ENCODE measurements around the gene DDIT3.

The DDIT3 gene

DNA sequence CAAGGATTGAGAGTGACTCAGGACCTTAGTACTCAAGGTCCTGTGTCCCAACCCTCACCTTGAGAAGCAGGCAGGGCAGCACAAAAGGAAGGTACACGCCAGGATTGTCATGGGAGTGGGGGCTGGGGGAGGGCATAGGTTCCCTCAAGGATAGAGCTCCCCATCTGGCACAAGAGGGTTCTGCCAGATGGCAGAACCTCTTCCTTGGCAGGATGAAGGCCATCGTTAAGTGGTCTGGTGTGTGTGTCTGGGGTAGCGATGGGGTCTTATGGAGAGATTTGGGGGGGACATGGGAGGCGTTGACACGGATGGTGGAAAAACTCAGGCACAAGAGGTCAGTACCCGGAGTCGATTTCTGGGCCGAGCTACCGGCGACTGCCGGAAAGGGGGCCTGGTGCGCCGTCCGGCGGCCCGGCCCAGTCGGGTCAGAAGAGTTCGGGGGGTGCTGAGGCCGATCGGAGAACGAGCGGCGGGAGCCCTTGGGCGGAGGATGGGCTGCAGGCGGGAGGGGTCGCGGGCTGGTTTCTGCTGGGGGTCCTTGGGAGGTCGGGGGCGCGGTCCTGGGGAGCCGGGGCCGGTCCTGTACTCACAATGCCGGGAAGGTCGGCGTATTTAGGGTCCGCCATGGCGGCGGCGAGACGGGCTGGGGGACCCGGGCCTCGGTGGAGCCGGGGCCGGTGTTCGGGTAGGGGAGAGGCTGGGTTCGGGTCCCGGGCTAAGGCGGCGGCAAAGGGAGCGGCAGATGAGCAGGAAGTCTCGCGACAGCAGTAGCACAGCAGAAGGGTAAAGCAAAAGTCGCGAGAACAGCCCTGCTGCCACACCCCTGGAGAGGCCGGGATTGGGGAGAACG lies 26.3 kb upstream of the DDIT3 start, which contains the start of gene DCTN2:
DCTN2 (minus strand) TSS at position 755 of the 850 bp plus-strand sequence; CDS start at position 626, 129 bp downstream.
- peak; percentile 97 for DNase-seq

DNA sequence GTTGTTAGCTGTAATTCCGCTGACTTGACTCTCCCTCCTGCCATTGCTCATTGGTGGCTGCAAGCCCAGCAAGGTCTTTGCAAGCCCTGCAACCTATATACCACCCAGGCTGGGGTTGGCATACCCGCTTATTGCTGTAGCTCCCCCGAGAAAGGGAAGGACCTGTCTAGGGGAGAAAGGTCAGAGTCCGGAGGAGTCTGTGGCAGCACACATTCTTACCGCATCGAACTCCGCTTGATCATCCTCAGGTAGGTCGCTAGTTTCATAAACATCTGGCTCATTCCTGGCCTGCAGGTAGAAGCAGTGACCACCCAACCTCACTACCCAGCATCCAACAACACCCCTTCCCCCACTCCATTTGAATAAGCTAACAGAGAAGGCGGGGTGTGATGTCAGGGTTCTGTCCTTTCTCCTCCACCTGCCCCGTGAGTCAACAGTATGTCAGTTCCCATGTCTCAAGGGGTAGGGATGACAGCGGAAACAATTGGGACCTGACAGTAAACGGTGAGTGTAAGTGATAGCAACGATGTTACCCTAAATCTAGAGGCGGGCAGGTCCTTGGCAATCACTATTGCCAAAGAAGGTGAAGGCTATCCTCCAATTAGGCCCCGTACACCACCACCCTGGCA lies 25.6 kb upstream of the DDIT3 start:
- no peak for DNase-seq

DNA sequence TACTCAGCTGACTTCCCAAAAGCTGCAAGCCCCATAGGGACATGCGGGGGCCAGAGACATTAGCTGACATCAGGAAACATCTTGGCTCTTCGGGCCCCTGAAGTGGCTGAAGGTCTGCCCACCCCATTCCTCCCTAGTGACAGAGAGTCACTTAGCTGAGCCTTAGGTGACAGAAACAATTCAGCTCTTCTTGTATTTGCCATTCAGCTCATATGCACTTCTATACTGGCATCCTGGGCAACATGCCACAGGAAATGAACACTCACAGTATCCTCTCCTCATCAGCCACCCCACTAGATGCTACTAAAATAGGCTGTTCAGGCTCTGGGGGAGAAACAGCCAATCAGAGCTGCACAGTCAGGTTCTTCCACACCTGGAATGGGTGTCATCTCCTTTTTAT lies 23.3 kb upstream of the DDIT3 start:
- no peak for DNase-seq

DNA sequence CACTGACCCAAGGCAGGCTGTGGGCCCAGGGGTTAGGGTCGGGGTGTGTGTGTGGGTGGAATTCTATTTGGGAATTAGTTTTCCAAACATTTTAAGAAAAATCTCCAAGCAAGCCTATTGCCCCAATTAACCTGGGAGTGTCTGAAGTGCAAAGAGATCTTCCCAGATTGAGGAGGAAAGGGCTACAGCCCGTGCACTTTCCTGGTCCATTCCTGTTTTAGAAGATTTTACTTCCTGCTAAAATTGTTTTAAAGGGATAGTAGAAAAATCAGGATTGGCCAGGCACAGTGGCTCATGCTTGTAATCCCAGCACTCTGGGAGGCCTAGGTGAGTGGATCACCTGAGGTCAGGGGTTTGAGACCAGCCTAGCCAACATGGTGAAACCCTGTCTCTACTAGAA lies 21.4 kb upstream of the DDIT3 start:
- no peak for DNase-seq

DNA sequence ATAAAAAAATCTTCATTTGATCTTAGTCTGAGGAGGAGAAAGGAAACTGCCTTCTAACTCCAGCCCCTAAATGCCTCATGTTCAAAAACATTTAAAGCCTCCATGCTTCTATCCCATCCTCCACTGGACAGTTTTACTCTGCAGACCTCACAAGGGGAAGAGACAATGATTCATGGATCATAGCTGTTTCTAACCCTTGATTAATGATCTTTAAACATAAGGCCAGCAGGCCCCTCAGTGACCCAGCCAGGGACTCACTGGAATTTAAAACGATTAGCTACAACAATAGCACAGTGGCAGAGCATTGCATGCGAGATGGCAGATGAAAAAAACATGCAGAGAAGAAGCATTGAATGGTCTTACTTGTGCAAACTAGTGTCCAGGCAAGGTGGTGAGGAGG lies 20.7 kb upstream of the DDIT3 start:
- DNase-seq = no peak

DNA sequence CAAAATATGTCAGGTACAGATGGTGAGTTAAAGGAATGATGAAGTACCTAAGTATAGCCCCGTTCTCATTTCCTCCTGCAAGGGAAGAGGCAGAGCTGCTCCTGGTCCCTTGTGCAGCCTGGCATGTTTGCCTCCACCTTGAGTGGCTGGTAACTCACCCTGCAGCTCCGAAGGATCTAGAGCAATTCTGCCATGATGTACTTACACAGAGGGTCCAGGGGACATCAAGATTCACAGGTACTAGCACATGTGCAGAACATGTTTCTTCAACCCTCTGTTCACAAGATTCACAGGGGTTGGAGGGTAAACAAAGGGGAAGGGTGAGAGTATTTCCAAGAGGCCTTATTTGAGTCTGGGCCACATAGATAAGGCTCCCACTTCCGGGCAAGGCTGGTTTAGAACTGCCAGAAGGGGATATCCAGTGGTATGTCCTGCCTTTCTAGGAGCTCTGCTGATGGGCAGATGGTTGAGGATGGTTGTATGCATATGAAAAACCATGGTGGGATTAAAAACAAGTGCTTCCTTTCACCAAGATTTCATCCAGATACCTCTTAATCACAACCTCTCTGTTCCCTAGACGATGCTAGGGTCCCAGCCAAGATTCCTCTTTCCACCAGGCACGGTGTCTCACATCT lies 18.9 kb upstream of the DDIT3 start:
- DNase-seq = no peak

DNA sequence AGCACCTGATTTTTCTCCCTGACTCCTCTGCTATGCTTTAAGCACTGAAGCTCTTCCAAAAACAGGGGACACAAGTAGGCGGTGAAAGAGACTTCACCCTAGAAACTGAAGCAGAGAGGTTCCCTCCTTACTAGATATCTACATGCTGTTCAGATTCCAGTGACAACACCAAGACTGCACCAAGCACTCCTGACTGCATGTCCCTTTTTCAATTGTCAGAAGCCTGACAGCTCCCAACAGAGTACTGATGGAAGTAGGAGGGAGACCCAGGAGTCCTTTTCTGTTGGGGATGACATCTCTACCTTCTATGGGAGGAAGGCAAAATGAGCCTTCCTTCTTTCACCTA lies 16.3 kb upstream of the DDIT3 start:
- DNase-seq = no peak

DNA sequence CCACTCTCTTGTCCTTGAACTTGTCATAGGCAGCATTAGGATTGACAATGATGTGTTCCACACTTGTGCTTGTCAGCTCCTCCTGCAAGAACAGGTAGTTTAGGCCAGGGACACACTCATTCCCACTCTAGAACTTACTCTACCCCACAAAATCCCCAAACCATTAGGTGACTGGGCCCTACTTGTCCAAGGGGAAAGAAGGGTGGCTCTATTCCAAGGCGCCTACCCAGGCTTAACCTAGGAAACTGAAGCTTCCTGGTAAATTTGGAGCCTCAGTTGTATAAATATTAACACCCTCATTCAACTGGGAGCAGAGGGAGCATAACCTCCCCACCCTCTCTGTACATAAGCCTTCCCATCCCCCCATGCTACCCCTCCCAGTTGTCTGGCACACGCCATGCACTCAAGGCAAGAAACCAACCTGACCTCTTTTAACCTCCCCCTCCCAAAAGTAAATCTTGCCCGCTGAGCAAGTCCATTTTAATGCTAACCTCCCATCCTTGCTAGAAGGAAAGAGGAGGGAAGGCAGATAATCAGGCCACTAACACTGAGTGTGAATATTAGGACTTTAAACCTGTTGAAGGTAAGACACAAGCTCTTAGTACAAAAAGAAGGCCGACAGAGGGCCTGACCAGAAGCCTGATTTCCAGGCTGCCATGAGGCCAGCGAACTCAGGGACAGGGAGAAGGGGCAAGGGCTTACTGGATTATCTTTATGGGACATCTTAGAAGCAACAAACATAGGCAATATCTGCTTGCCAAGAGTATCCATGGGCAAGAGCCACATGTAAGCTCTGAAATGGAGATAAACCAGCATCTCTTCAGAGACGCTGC lies 15.7 kb upstream of the DDIT3 start:
- no peak for DNase-seq

DNA sequence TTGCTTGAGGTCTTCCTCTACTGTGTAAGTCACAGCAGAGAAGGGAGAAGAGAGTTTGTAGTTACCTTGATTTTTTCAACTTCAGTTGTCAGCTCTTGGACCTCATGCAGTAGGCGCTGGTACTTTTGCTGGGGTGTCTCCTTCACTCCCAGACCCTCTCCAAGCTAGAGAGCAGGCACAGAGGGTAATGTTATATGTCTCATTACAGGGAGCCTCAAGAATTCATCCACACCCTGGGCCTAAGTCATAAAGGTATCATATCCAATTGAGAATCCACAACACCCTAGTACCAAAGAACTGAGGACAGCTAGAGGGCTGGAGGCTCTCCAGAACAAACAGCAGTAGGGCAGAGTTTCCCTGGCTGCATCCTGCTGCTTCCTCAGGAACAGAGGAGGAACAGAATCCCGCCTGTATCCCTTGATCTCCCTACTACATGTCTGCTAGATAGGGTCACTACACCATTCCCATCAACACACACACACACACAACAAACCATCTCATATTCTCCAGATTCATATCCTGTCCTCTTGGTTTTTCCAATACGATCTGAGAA lies 14.8 kb upstream of the DDIT3 start:
- no peak for DNase-seq

DNA sequence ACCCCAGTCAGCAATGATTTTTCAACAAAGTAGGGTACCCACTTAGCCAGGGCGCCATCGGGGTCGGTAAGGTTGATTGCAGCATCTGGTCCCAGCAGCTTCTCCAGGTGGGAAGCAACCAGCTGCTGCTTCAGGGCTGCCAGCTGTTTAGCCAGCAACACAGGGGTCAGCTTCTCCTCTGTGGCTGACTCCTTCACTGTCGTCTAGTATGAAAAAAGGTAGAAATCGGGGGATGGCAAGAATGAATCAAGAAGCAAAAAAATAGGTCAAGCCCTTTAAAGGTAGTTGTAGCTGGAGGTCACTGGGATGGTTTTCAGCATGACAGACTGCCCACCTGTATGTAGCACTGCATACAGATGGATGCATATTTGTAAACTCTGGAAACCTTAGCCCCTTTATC lies 13.9 kb upstream of the DDIT3 start:
- no peak for DNase-seq

DNA sequence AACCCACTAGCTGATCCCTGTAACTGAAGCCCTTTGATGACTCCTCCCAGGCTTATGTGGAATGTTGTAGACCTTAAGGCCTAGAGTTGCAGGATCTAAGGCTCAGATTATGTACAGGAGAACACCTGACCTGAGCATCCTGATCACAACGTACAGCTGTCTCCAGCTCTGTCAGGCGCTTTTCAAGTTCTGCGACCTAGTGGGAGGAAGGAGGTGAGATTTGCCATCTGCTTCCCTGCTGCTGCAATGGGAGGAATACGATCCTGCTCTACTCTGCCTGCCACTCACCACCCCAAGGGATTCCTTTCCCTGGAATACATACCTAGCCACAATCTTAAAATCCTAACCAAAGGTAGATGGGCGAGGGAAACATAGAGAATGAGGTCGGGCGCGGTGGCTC lies 12.8 kb upstream of the DDIT3 start:
- DNase-seq = no peak

DNA sequence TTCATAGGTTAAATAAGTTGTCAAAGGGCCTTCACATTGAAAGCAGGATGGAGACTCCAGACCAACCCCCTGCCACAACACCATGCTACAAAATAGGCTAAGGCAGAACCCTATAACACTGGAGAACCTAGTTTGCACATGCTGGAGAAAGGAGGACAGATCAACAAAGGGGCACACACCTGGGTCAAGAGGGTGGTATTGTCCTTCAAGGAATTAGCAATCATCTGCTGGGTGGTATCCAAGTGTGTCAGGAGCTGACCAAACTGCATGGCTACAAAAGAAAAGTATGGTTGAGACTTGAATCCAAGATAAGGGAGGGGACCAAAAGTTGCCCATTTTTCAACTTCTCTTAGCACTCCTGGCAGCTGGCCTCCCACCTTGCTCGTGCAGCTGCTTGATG lies 11.5 kb upstream of the DDIT3 start:
- DNase-seq = no peak

DNA sequence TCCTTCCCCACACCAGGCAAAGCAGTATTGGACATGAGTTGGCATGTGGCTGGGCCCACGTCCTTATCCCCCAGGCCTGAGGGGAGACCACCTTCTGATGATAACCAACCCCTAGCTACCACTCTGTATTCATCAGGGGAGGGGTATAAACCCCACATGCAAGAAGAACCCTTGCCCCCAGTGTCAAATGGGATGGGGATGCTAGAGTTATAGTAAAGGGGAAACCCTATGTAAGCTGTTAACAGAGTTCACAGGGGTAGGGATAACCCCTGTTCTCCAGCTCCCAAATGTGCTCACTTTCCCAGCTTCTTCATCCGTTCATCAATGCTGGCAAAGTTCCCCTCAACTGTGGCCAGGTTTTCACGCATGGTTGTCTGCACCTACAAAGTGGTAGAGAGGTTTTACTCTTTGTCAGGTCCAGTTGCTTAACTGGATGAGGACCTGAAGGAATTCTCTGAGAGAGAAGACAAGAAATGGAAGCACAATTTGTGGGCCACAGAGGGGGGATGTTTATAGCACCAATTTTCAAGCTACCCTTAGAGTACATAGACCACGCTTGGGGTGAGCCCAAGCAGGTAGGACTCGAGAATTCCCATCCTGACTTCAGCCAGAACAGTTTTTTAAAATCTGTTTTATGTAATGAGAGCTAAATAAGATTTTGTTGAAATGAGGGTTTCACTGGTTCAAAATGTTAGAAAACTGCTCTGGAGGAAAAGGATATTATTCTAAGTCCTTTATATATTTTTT lies 10.3 kb upstream of the DDIT3 start:
- no peak for DNase-seq

DNA sequence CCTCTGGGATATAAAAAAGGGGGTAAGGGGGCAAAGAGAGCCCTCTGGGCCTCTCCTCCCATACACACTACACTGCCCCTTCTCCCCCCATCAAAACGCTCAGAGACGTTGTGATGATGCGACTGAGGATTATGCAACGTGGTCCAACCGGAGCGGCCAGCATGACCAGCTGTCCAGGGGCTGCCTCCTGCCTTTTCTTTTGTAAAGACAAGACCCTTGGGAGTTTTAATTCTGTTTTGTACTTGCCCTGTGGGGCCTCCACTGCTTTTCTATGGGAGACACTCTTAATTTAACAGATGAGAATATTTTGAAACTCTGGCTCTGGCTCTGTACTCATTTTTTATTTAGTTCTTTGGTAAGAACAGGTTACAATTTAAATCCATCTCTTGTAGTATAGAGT lies 9.5 kb upstream of the DDIT3 start:
- DNase-seq = no peak

DNA sequence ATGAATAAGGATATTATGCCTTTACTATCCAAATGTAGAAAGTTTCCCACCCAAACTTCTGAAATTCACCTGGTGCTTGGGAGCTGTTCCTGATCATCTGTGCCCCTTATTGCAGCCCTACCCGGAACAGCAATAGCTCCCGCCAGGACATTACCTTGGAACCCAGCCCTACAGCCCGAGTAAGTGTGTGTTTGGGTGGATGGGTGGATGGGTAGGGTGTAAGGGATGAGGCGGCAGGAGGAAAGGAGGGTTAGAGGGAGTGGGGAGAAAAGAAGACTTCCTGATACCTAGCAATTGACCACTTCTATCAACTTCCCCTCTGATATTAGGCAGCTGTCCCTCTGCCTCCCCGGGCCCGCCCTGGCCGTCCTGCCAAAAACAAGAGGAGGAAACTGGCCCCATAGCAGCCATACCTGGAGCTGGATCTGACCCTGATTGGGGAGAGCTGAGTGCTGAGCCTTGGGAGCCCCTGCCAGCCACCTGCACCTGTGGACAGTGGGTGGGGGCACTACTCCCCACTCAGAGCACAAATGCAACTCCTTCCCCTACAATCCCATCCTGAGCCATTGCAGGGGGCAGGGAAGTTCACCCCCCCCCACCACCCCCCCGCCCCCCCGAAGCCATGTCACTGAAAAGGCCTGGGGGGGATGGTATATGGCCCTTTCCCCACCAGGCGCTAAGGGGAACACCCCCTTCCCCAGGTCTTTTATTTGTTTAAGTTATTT lies 8.7 kb upstream of the DDIT3 start:
- no peak for DNase-seq

DNA sequence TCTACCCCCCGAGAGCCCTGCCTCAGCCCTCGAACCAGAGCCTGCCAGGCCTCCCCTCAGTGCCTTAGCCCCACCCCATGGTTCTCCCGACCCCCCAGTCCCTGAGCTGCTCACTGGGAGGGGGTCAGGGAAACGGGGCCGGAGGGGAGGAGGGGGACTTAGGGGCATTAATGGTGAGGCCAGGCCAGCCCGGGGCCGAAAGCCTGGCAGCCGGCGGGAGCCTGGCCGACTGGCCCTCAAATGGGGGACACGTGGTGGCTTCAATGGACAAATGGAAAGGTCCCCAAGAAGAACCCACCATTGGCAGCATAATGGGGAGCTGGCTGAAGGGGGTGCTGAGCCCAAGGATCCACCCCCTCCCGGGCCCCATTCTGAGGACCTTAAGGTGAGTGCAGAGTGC lies 7.9 kb upstream of the DDIT3 start:
- no peak for DNase-seq

DNA sequence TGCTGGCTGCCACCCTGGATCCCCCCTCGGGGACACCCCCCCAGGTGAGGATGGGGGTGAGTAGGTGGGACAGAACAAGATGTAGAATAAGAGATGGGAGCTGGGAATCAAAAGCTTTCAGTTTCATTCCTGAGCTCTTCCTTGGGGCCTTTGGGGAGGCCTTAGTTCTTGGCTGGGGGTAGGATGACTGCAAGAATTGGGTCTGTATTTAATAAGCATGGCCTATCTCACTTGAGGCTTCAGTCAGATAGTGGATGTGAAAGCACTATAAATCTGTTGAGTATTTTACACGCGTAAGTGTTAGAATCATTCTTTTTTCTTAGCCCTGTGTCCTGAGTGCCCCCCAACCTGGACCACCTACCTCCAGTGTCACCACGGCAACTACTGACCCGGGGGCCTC lies 6.9 kb upstream of the DDIT3 start:
- no peak for DNase-seq

DNA sequence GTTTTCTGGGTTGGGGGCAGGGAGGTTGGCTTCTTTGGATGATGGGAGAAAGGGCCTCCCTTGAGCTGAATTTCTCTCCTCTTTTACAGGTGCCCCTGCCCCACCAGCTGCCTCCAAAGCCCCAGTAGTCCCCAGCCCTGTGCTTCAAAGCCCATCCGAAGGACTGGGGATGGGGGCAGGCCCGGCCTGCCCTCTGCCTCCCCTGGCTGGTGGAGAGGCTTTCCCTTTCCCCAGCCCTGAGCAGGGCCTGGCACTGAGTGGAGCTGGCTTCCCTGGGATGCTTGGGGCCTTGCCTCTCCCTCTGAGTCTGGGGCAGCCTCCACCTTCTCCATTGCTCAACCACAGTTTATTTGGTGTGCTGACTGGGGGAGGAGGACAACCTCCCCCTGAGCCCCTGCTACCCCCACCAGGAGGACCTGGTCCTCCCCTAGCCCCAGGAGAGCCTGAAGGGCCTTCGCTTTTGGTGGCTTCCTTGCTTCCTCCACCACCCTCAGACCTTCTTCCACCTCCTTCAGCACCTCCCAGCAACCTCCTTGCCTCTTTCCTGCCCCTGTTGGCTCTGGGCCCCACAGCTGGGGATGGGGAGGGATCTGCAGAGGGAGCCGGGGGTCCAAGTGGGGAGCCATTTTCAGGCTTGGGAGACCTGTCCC lies 6.3 kb upstream of the DDIT3 start:
- DNase-seq = no peak

DNA sequence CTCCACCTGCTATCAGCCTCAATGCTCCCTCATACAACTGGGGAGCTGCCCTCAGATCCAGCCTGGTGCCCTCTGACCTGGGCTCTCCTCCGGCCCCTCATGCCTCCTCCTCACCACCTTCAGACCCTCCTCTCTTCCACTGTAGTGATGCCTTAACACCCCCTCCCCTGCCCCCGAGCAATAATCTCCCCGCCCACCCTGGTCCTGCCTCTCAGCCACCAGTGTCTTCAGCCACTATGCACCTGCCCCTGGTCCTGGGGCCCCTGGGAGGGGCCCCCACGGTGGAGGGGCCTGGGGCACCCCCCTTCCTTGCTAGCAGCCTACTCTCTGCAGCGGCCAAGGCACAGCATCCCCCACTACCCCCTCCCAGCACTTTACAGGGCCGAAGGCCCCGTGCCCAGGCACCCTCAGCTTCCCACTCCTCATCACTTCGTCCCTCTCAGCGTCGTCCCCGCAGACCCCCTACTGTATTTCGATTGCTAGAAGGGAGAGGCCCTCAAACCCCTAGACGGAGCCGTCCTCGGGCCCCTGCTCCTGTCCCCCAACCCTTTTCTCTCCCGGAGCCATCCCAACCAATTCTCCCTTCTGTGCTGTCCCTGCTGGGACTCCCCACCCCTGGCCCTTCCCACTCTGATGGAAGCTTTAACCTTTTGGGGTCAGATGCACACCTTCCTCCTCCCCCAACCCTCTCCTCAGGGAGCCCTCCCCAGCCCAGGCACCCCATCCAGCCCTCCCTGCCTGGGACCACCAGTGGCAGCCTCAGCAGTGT lies 5.5 kb upstream of the DDIT3 start:
- no peak for DNase-seq

All from RPMI8226 (cell line).